Measurements from ENCODE around the gene CEACAM7.
A peak's percentile ranks its signal among the peaks of the same experiment; 100 is the strongest.

Gene CEACAM7

GRCh38 chr19:41652250-41652649 is 35.8 kb downstream of the CEACAM7 start:
- ATAC-seq (ENCODE audit: low read depth) (no peak), DNase-seq (ENCODE audit: low spot score) (no peak)
- Histone ChIP-seq H3K27ac (ENCODE audit: poor library complexity, severe bottlenecking) (no peak overlapping the region), H3K9me3 (ENCODE audit: severe bottlenecking) (no peaks in the 10 kb centered on the region), H3K36me3 (ENCODE audit: low read depth) (no peaks in the 10 kb centered on the region), H3K27me3 (ENCODE audit: insufficient read depth, poor library complexity, severe bottlenecking) (peaks cover 11% of the 10 kb centered on the region), H3K4me3 (ENCODE audit: severe bottlenecking) (no peak overlapping the region), H3K4me1 (ENCODE audit: insufficient read depth, poor library complexity, severe bottlenecking) (no peaks in the 10 kb centered on the region)
- no peak for TF ChIP-seq CTCF (IDR thresholded peaks at IDR 0.05; ENCODE audit: poor library complexity, severe bottlenecking)

- ATAC-seq (ENCODE audit: low read depth) (no peak), DNase-seq (ENCODE audit: low spot score) (no peak)
- Histone ChIP-seq H3K27ac (ENCODE audit: poor library complexity, severe bottlenecking) (no peak overlapping the region), H3K9me3 (ENCODE audit: severe bottlenecking) (no peaks in the 10 kb centered on the region), H3K27me3 (ENCODE audit: insufficient read depth, poor library complexity, severe bottlenecking) (peaks cover 11% of the 10 kb centered on the region), H3K4me1 (ENCODE audit: insufficient read depth, poor library complexity, severe bottlenecking) (no peaks in the 10 kb centered on the region), H3K36me3 (ENCODE audit: low read depth) (no peaks in the 10 kb centered on the region), H3K4me3 (ENCODE audit: severe bottlenecking) (no peak overlapping the region)
- TF ChIP-seq CTCF (IDR thresholded peaks at IDR 0.05; ENCODE audit: poor library complexity, severe bottlenecking): no peak
Observed at GRCh38 chr19:41649827-41650226, 38.2 kb downstream of the CEACAM7 start.

GRCh38 chr19:41646589-41647204 is 41.4 kb downstream of the CEACAM7 start:
- H3K9me3 ChIP-seq (ENCODE audit: severe bottlenecking): no peaks in the 10 kb centered on the region
- TF ChIP-seq CTCF (IDR thresholded peaks at IDR 0.05; ENCODE audit: poor library complexity, severe bottlenecking): peak; percentile 42
- H3K27ac ChIP-seq (ENCODE audit: poor library complexity, severe bottlenecking): no peak overlapping the region
- H3K4me1 ChIP-seq (ENCODE audit: insufficient read depth, poor library complexity, severe bottlenecking): no peaks in the 10 kb centered on the region
- H3K27me3 ChIP-seq (ENCODE audit: insufficient read depth, poor library complexity, severe bottlenecking): peaks cover 2% of the 10 kb centered on the region
- ATAC-seq (ENCODE audit: low read depth): no peak
- no peaks in the 10 kb centered on the region for H3K36me3 ChIP-seq (ENCODE audit: low read depth)
- DNase-seq (ENCODE audit: low spot score): no peak
- H3K4me3 ChIP-seq (ENCODE audit: severe bottlenecking): no peak overlapping the region

- peak; percentile 94 for TF ChIP-seq CTCF (IDR thresholded peaks at IDR 0.05; ENCODE audit: poor library complexity, severe bottlenecking)
- no peak for DNase-seq (ENCODE audit: low spot score)
- Histone ChIP-seq H3K4me1 (ENCODE audit: insufficient read depth, poor library complexity, severe bottlenecking) (no peaks in the 10 kb centered on the region), H3K27ac (ENCODE audit: poor library complexity, severe bottlenecking) (no peak overlapping the region), H3K4me3 (ENCODE audit: severe bottlenecking) (no peak overlapping the region), H3K36me3 (ENCODE audit: low read depth) (no peaks in the 10 kb centered on the region), H3K27me3 (ENCODE audit: insufficient read depth, poor library complexity, severe bottlenecking) (peaks cover 7% of the 10 kb centered on the region), H3K9me3 (ENCODE audit: severe bottlenecking) (no peaks in the 10 kb centered on the region)
- ATAC-seq (ENCODE audit: low read depth): peak; percentile 78; the same call in 2 of the 3 replicates
Observed at GRCh38 chr19:41641879-41642485, 46.1 kb downstream of the CEACAM7 start.

- Histone ChIP-seq H3K4me1 (ENCODE audit: insufficient read depth, poor library complexity, severe bottlenecking) (no peaks in the 10 kb centered on the region), H3K27me3 (ENCODE audit: insufficient read depth, poor library complexity, severe bottlenecking) (peaks cover 16% of the 10 kb centered on the region), H3K36me3 (ENCODE audit: low read depth) (no peaks in the 10 kb centered on the region), H3K9me3 (ENCODE audit: severe bottlenecking) (no peaks in the 10 kb centered on the region), H3K4me3 (ENCODE audit: severe bottlenecking) (no peak overlapping the region), H3K27ac (ENCODE audit: poor library complexity, severe bottlenecking) (no peak overlapping the region)
- no peak for ATAC-seq (ENCODE audit: low read depth)
- DNase-seq (ENCODE audit: low spot score): no peak
- TF ChIP-seq CTCF (IDR thresholded peaks at IDR 0.05; ENCODE audit: poor library complexity, severe bottlenecking): no peak
Observed at GRCh38 chr19:41638641-41639081, 49.4 kb downstream of the CEACAM7 start.

Measured in RWPE2 (cell line).